ENCODE data around the gene RGS7. TPM values are rescaled to one million over a fixed set of nuclear protein-coding genes. Genes with fewer than 3 reads are reported as not detected.

Gene RGS7
- total RNA-seq, 4 donors from 2014 or later: 0.39 TPM; not detected in 3

- H3K36me3 ChIP-seq: no peaks in the 10 kb centered on the region
- intact Hi-C loops (cut with DNase I): no loop called here
Observed at GRCh38 chr1:241063276-241063675, 293.7 kb downstream of the RGS7 start.

GRCh38 chr1:241061062-241061461, 295.9 kb downstream of the RGS7 start:
- Histone ChIP-seq H3K4me3 (replicated peaks in 1 of 3) (no peak overlapping the region), H3K4me1 (no peaks in the 10 kb centered on the region), H3K27ac (no peak overlapping the region), H3K27me3 (no peaks in the 10 kb centered on the region), H3K36me3 (no peaks in the 10 kb centered on the region), H3K9me3 (no peaks in the 10 kb centered on the region)
- no peak for DNase-seq
- TF ChIP-seq POLR2A (IDR thresholded peaks at IDR 0.05) (no peak), CTCF (IDR thresholded peaks at IDR 0.05) (no peak)
- intact Hi-C loops (cut with DNase I): no loop called here
- 88% methylated on average over 3 of the region's 3 CpGs for WGBS, 2 donors

More at GRCh38 chr1:241063276-241063675, 293.7 kb downstream of the RGS7 start:
- 45 to 54% methylated on average over 5 of the region's 5 CpGs for WGBS, 2 donors
- Histone ChIP-seq H3K4me3 (replicated peaks in 1 of 3) (no peak overlapping the region), H3K27me3 (no peaks in the 10 kb centered on the region), H3K9me3 (no peaks in the 10 kb centered on the region), H3K27ac (no peak overlapping the region), H3K4me1 (no peaks in the 10 kb centered on the region)
- TF ChIP-seq CTCF (IDR thresholded peaks at IDR 0.05): no peak
- no peak for TF ChIP-seq POLR2A (IDR thresholded peaks at IDR 0.05)
- DNase-seq: no peak

GRCh38 chr1:241048622-241049021, 308.4 kb downstream of the RGS7 start:
- no peak for DNase-seq
- Histone ChIP-seq H3K36me3 (no peaks in the 10 kb centered on the region), H3K9me3 (no peaks in the 10 kb centered on the region), H3K27me3 (no peaks in the 10 kb centered on the region), H3K27ac (no peak overlapping the region), H3K4me1 (no peaks in the 10 kb centered on the region), H3K4me3 (replicated peaks in 1 of 3) (no peak overlapping the region)
- intact Hi-C loops (cut with DNase I): no loop called here
- 48 to 55% methylated on average over 4 of the region's 4 CpGs for WGBS, 2 donors
- no peak for TF ChIP-seq CTCF (IDR thresholded peaks at IDR 0.05)

- no peaks in the 10 kb centered on the region for H3K9me3 ChIP-seq
- H3K27me3 ChIP-seq: no peaks in the 10 kb centered on the region
- TF ChIP-seq POLR2A (IDR thresholded peaks at IDR 0.05): no peak
- TF ChIP-seq CTCF (IDR thresholded peaks at IDR 0.05): no peak
- no peak overlapping the region for H3K27ac ChIP-seq
- no peaks in the 10 kb centered on the region for H3K4me1 ChIP-seq
- intact Hi-C loops (cut with DNase I): no loop called here
- DNase-seq: no peak
- WGBS, 2 donors: 79 to 87% methylated on average over 2 of the region's 2 CpGs
- H3K4me3 ChIP-seq (replicated peaks in 1 of 3): no peak overlapping the region
- H3K36me3 ChIP-seq: no peaks in the 10 kb centered on the region
Observed at GRCh38 chr1:241045659-241046058, 311.3 kb downstream of the RGS7 start.

GRCh38 chr1:241034203-241034936, 322.6 kb downstream of the RGS7 start:
- Histone ChIP-seq H3K36me3 (no peaks in the 10 kb centered on the region), H3K27ac (no peak overlapping the region), H3K4me1 (no peaks in the 10 kb centered on the region), H3K27me3 (no peaks in the 10 kb centered on the region), H3K9me3 (no peaks in the 10 kb centered on the region), H3K4me3 (replicated peaks in 1 of 3) (no peak overlapping the region)
- no peak for DNase-seq
- TF ChIP-seq CTCF (IDR thresholded peaks at IDR 0.05) (no peak), POLR2A (IDR thresholded peaks at IDR 0.05) (no peak)
- intact Hi-C loops (cut with DNase I): no loop called here
- 66 to 67% methylated on average over 9 of the region's 9 CpGs for WGBS, 2 donors

Measured in thyroid gland (tissue), 4 donors.